ENCODE data around the gene ADAMTS2. TPM values are rescaled to one million over a fixed set of nuclear protein-coding genes. Genes with fewer than 3 reads are reported as not detected.

ADAMTS2 gene
- total RNA-seq, 4 donors from 2014 or later = 2.3 to 10.6 (median 3.0) TPM

DNA sequence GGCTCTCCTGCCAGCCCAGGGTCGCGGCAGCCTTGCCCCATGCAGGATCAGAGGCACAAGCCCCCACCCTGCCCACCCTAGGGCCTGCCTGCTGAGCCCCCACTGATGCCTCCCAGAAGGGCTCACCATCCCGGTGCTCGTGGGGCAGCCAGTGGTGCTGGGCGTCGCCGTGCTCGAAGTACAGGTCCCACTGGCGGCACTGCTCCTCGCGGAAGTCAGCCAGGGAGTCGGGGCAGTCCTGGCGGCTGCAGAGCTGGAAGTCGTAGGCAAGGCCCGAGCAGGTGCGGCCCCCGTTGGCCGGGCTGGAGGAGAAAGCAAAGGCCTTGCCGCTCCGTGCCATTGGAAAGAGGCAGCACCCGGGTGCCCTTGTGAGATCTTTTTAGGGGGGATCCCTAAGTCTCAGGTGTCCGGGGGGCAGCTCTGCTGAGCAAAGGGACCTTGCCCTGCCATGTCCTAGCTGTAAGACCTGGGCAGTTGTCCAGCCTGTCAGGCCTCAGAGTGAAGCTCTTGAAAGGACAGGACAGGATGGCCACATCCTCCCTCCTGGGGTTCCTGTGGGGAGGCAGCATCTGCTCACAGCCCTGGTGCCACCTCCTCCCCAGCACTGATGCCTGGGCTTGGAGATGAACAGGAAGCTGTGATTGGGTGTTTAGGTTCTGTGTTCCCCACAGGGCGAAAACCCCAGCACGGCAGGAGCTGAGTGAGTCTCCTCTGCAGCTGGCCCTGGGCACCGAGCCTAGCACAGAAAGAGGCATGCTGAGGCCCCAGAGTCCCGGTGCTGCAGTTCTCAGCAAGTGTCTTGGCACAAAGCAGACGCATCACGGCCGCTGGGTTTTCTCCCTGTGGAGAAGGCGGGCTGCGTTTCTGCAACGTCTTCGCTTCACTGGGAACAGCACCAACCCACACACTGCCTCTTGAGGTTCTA lies 207.4 kb downstream of the ADAMTS2 start:
- WGBS, 2 donors = 75 to 84% methylated on average over 28 to 29 of the region's 33 CpGs
- TF ChIP-seq, protein P1, sequence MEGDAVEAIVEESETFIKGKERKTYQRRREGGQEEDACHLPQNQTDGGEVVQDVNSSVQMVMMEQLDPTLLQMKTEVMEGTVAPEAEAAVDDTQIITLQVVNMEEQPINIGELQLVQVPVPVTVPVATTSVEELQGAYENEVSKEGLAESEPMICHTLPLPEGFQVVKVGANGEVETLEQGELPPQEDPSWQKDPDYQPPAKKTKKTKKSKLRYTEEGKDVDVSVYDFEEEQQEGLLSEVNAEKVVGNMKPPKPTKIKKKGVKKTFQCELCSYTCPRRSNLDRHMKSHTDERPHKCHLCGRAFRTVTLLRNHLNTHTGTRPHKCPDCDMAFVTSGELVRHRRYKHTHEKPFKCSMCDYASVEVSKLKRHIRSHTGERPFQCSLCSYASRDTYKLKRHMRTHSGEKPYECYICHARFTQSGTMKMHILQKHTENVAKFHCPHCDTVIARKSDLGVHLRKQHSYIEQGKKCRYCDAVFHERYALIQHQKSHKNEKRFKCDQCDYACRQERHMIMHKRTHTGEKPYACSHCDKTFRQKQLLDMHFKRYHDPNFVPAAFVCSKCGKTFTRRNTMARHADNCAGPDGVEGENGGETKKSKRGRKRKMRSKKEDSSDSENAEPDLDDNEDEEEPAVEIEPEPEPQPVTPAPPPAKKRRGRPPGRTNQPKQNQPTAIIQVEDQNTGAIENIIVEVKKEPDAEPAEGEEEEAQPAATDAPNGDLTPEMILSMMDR (IDR thresholded peaks at IDR 0.05) = no peak
- no peak for TF ChIP-seq POLR2A (IDR thresholded peaks at IDR 0.05)
- no peak overlapping the region for H3K4me3 ChIP-seq (ENCODE audit: low read depth, poor library complexity, severe bottlenecking)
- DNase-seq (ENCODE audit: low spot score in 2 of 2) = no peak
- intact Hi-C loops (cut with DNase I; ENCODE audit: low total_unique reads) = no loop called here

DNA sequence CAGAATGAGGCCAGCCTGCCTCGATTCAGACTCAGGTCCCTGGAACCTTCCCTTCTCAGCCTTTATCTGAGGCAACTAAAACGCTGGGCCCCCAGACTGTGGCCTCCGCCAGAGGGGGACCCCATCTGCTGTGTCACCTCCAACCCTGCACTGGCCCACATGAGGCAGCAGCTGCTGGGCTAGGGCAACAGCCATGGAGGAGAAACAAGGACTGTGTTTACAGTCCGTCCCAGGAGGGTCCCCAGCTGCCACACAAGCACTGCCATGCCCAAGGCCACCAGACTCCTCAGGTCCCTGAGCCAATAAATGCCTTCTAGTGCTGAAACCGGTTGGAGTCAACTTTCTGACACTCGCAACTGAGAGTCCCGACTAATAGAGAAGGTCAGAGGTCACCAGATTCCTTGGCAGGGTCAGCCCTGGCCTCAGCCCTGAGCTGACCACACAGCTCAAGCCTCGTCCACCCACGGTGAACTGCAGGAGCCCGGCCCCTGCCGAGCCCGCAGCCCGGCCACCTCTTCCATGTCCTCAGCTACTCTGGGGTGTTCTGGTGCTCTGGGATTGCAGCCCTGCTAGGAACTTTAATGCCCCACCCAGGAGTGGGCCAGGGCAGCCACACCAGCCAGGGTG lies 208.1 kb downstream of the ADAMTS2 start:
- no peak for DNase-seq (ENCODE audit: low spot score in 2 of 2)
- intact Hi-C loops (cut with DNase I; ENCODE audit: low total_unique reads) = no loop called here
- H3K4me3 ChIP-seq (ENCODE audit: low read depth, poor library complexity, severe bottlenecking) = no peak overlapping the region
- TF ChIP-seq POLR2A (IDR thresholded peaks at IDR 0.05) = no peak
- TF ChIP-seq, protein P1 (IDR thresholded peaks at IDR 0.05) = no peak
- 77 to 83% methylated on average over 5 to 13 of the region's 13 CpGs for WGBS, 2 donors

DNA sequence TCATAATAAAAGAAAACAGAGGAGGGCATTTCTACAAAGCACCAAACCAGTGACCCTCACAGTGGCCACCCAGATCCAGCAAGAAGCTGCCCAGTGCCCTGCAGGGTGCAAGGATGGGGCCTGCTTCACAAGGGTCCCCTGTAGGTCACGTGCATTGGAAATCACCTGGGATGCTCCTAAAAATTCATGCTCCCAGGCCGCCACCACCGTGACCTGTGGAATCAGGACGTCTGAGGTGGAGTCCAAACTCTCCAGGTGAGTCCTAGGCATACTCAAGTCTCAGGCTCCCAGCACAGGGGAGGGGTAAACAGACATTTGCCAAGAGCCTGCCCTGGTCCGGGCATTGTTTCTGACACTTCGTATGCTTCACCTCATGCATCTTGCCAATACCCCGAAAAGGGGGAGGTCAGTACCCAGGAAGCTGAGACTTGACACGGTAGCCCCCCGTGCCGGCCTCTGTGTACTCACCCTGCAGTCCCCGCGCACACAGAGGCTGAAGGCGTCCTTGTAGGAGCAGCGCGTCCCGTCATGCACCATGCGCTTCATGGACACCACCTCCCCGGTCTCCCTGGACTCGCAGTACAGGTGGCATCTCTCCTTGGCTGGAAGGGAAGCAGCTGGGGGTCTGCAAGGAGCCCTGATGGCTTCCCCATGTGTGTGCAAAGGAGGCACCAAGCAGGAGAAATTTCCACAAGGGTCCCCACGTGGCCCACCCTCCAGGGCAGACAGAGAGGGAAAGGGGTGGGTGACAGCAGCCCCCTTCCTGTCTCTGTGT lies 209.6 kb downstream of the ADAMTS2 start:
- DNase-seq (ENCODE audit: low spot score in 2 of 2) = no peak
- intact Hi-C loops (cut with DNase I; ENCODE audit: low total_unique reads) = no loop called here
- WGBS, 2 donors = 89 to 92% methylated on average over 20 of the region's 20 CpGs
- H3K4me3 ChIP-seq (ENCODE audit: low read depth, poor library complexity, severe bottlenecking) = no peak overlapping the region
- TF ChIP-seq, protein P1 (IDR thresholded peaks at IDR 0.05) = no peak
- no peak for TF ChIP-seq POLR2A (IDR thresholded peaks at IDR 0.05)

DNA sequence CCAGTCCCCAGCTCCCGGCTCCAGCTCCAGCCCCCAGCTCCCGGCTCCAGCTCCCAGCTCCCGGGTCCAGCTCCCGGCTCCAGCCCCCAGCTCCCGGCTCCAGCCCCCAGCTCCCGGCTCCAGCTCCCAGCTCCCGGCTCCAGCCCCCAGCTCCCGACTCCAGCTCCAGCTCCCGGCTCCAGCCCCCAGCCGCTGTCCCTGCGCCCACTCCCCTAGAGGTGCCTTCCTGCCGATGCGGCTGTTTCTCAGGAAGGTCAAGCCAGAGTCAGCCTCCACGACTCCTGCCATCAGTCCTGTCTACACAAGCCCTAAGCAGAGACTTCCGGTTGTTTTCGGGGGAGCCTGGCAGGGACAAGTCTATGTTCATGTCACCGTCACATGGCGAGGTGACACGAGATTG lies 210.3 kb downstream of the ADAMTS2 start:
- H3K4me3 ChIP-seq (ENCODE audit: low read depth, poor library complexity, severe bottlenecking) = no peak overlapping the region
- DNase-seq (ENCODE audit: low spot score in 2 of 2) = no peak
- WGBS, 2 donors = 85 to 88% methylated on average over 18 to 19 of the region's 19 CpGs
- TF ChIP-seq POLR2A (IDR thresholded peaks at IDR 0.05) = no peak
- TF ChIP-seq, protein P1 (IDR thresholded peaks at IDR 0.05) = no peak
- intact Hi-C loops (cut with DNase I; ENCODE audit: low total_unique reads) = no loop called here

DNA sequence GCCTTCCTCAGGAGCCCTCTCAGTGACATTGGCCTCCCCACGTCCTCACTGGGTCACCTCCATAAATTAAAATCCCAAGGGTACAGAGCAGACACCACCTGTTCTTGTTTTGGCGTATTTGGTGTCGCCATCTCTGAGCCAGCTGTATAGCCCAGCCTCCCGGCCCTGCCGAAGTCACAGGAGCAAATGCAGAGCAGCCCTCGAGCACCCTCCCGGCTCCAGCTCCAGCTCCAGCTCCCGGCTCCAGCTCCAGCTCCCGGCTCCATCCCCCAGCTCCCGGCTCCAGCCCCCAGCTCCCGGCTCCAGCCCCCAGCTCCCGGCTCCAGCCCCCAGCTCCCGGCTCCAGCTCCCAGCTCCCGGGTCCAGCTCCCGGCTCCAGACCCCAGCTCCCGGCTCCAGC lies 210.8 kb downstream of the ADAMTS2 start:
- 93 to 96% methylated on average over 16 of the region's 16 CpGs for WGBS, 2 donors
- intact Hi-C loops (cut with DNase I; ENCODE audit: low total_unique reads) = no loop called here
- TF ChIP-seq, protein P1 (IDR thresholded peaks at IDR 0.05) = no peak
- TF ChIP-seq POLR2A (IDR thresholded peaks at IDR 0.05) = no peak
- DNase-seq (ENCODE audit: low spot score in 2 of 2) = no peak
- no peak overlapping the region for H3K4me3 ChIP-seq (ENCODE audit: low read depth, poor library complexity, severe bottlenecking)

Data from lower leg skin (tissue), 4 donors.